Neural progenitor cell (in vitro differentiated cells): ENCODE data around the gene RHBDF1. TPM values are rescaled to one million over a fixed set of nuclear protein-coding genes. Genes with fewer than 3 reads are reported as not detected.

Experiments used
- DNase-seq: peaks from one replicate; pipeline ENCODE4 v3.0.0-alpha.2; 2016; ENCODE audit warnings: low spot score
- H2AFZ ChIP-seq: fragments of 200-600 bp; sonication (generic); replicated peaks from 2 replicates; pipeline ENCODE4 v1.6.1; 2016; ENCODE audit warnings: antibody characterized with exemption
- H3F3A ChIP-seq: fragments of 200-600 bp; sonication (generic); 2 replicates; pipeline ENCODE4 v1.6.1; 2016; ENCODE audit warnings: antibody characterized with exemption, low read depth
- H3K27ac ChIP-seq: fragments of 200-600 bp; sonication (generic); 2 replicates; pipeline ENCODE4 v1.5.1; 2016; ENCODE audit warnings: mild to moderate bottlenecking
- H3K27me3 ChIP-seq: fragments of 200-600 bp; sonication (generic); 2 replicates; pipeline ENCODE4 v1.6.1; 2016; ENCODE audit warnings: mild to moderate bottlenecking, moderate library complexity
- H3K36me3 ChIP-seq: fragments of 200-600 bp; sonication (generic); 2 replicates; pipeline ENCODE4 v1.5.1; 2016
- H3K4me1 ChIP-seq: fragments of 200-600 bp; sonication (generic); 2 replicates; pipeline ENCODE4 v1.6.1; 2016; ENCODE audit warnings: mixed run types
- H3K4me2 ChIP-seq: fragments of 200-600 bp; sonication (generic); 2 replicates; pipeline ENCODE4 v1.6.1; 2016
- H3K4me3 ChIP-seq: fragments of 200-600 bp; sonication (generic); 2 replicates; pipeline ENCODE4 v1.5.1; 2016
- H3K79me2 ChIP-seq: fragments of 200-600 bp; sonication (generic); 2 replicates; pipeline ENCODE4 v1.6.1; 2016; ENCODE audit warnings: low read depth
- H3K9ac ChIP-seq: fragments of 200-600 bp; sonication (generic); 2 replicates; pipeline ENCODE4 v1.6.1; 2016
- H3K9me3 ChIP-seq: fragments of 200-600 bp; sonication (generic); 2 replicates; pipeline ENCODE4 v1.5.1; 2016; ENCODE audit warnings: low read depth
- H4K20me1 ChIP-seq: fragments of 200-600 bp; sonication (generic); 2 replicates; pipeline ENCODE4 v1.6.1; 2016; ENCODE audit warnings: low read depth
- H3K27ac Mint-ChIP-seq: 3 replicates; pipeline ENCODE4 v1.8.0; 2021; ENCODE audit warnings: mixed read lengths
- H3K27me3 Mint-ChIP-seq: 2 replicates; pipeline ENCODE4 v1.8.0; 2022; ENCODE audit warnings: low read depth, mild to moderate bottlenecking, inconsistent platforms, moderate library complexity, mixed read lengths; ENCODE audit not compliant: insufficient read depth
- H3K36me3 Mint-ChIP-seq: 3 replicates; pipeline ENCODE4 v1.8.0; 2021; ENCODE audit warnings: mixed read lengths
- H3K4me1 Mint-ChIP-seq: 3 replicates; pipeline ENCODE4 v1.8.0; 2021; ENCODE audit warnings: mixed read lengths
- H3K4me3 Mint-ChIP-seq: 3 replicates; pipeline ENCODE4 v1.8.0; 2021; ENCODE audit warnings: mild to moderate bottlenecking, moderate library complexity, mixed read lengths
- H3K9me3 Mint-ChIP-seq: 3 replicates; pipeline ENCODE4 v1.8.0; 2020; ENCODE audit warnings: mixed read lengths
- EZH2 ChIP-seq: fragments of 200-600 bp; sonication (generic); IDR thresholded peaks from 2 replicates; pipeline ENCODE4 v1.6.1; 2017; ENCODE audit warnings: antibody characterized with exemption, mild to moderate bottlenecking, moderate library complexity
- EZH2phosphoT487 ChIP-seq: fragments of 200-600 bp; sonication (generic); IDR thresholded peaks from 2 replicates; pipeline ENCODE4 v1.6.1; 2017; ENCODE audit warnings: antibody characterized with exemption
- total RNA-seq: library from RNA; depleted of rRNA; stranded (reverse); fragments of >200 nt; gene quantifications from 2 replicates; pipeline ENCODE4 v1.2.3, GENCODE V29; 2015; ENCODE audit warnings: low replicate concordance
- TF ChIP-seq, protein P1 (sequence below): fragments of 200-600 bp; sonication (generic); IDR thresholded peaks from 2 replicates; pipeline ENCODE4 v1.5.1; 2017; ENCODE audit warnings: antibody characterized with exemption, mild to moderate bottlenecking

Gene RHBDF1
- total RNA-seq, 1 donor from 2014 or later = 11.0 TPM

DNA sequence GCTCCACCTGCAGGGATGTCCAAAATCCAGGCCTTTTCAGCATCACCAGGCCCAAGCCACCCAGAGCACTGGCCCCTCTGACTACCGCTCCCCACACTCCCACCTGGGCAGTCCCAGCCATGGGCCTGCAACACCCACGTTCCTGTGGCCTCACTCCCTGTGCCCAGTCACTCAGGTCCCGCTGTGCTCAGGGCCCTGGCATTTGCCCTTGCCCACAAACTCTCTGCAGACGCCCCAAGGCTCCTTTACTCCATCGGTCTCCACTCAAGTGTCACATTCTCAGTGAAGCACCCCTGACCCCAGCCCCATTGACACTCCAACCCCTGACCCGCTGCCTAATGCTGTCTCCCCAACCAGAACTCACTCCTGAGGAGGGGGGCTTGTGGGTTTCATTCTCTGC, 29.2 kb upstream of the RHBDF1 start:
- no peak overlapping the region for H3K27ac ChIP-seq
- H3K4me1 ChIP-seq = no peaks in the 10 kb centered on the region
- TF ChIP-seq EZH2phosphoT487 (no peak), EZH2 (no peak)
- TF ChIP-seq, protein P1, sequence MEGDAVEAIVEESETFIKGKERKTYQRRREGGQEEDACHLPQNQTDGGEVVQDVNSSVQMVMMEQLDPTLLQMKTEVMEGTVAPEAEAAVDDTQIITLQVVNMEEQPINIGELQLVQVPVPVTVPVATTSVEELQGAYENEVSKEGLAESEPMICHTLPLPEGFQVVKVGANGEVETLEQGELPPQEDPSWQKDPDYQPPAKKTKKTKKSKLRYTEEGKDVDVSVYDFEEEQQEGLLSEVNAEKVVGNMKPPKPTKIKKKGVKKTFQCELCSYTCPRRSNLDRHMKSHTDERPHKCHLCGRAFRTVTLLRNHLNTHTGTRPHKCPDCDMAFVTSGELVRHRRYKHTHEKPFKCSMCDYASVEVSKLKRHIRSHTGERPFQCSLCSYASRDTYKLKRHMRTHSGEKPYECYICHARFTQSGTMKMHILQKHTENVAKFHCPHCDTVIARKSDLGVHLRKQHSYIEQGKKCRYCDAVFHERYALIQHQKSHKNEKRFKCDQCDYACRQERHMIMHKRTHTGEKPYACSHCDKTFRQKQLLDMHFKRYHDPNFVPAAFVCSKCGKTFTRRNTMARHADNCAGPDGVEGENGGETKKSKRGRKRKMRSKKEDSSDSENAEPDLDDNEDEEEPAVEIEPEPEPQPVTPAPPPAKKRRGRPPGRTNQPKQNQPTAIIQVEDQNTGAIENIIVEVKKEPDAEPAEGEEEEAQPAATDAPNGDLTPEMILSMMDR = no peak
- peak overlapping the region; percentile 58 for H3K27ac Mint-ChIP-seq
- peaks cover under 1% of the 10 kb centered on the region for H3F3A ChIP-seq
- H3K36me3 Mint-ChIP-seq = peaks cover 2% of the 10 kb centered on the region
- no peak overlapping the region for H2AFZ ChIP-seq
- H4K20me1 ChIP-seq = peaks cover 16% of the 10 kb centered on the region
- H3K27me3 ChIP-seq = no peaks in the 10 kb centered on the region
- H3K79me2 ChIP-seq = no peaks in the 10 kb centered on the region
- no peak overlapping the region for H3K4me2 ChIP-seq
- H3K36me3 ChIP-seq = no peaks in the 10 kb centered on the region
- H3K4me3 Mint-ChIP-seq = no peak overlapping the region
- no peaks in the 10 kb centered on the region for H3K9me3 Mint-ChIP-seq
- H3K4me1 Mint-ChIP-seq = no peaks in the 10 kb centered on the region
- peaks cover 2% of the 10 kb centered on the region for H3K27me3 Mint-ChIP-seq
- DNase-seq = no peak
- no peak overlapping the region for H3K4me3 ChIP-seq
- H3K9me3 ChIP-seq = no peaks in the 10 kb centered on the region
- no peak overlapping the region for H3K9ac ChIP-seq

- Mint-ChIP-seq H3K4me1 (no peaks in the 10 kb centered on the region), H3K9me3 (no peaks in the 10 kb centered on the region), H3K27me3 (peaks cover 3% of the 10 kb centered on the region), H3K4me3 (no peak overlapping the region), H3K27ac (no peak overlapping the region), H3K36me3 (peaks cover 2% of the 10 kb centered on the region)
- TF ChIP-seq, protein P1 = no peak
- TF ChIP-seq EZH2 (no peak), EZH2phosphoT487 (no peak)
- Histone ChIP-seq H3K4me2 (no peak overlapping the region), H3F3A (peaks cover 5% of the 10 kb centered on the region), H2AFZ (no peak overlapping the region), H4K20me1 (peaks cover 16% of the 10 kb centered on the region), H3K9ac (no peak overlapping the region), H3K4me3 (no peak overlapping the region), H3K4me1 (no peaks in the 10 kb centered on the region), H3K27me3 (no peaks in the 10 kb centered on the region), H3K9me3 (no peaks in the 10 kb centered on the region), H3K36me3 (no peaks in the 10 kb centered on the region), H3K27ac (no peak overlapping the region), H3K79me2 (no peaks in the 10 kb centered on the region)
- DNase-seq = no peak
These were observed 28.6 kb upstream of the RHBDF1 start for GRCh38 chr16:100989-101388.

DNA sequence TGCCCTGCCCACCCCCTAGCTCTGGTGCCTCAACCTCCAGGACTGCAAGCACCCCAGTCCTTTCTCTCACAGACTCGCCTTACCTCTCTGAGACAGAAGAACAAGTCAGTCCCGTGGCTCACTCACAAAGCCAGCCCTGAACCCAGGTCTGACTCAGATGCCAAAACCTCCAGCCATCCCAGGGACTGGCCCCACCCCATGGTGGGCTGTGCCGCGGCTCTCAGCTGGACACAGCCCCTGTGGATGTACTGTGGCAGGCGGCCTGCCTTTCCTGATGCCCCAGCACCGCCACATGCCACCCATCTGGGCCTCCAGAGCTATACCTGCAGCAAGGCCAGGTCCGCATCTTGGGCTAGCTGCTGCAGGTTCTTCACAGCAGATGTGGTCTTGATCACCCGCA, 25.4 kb upstream of the RHBDF1 start:
- H3K27me3 ChIP-seq = no peaks in the 10 kb centered on the region
- no peak overlapping the region for H3K27ac ChIP-seq
- no peak overlapping the region for H3K9ac ChIP-seq
- H3K4me3 Mint-ChIP-seq = no peak overlapping the region
- H4K20me1 ChIP-seq = peaks cover 7% of the 10 kb centered on the region
- H3K27ac Mint-ChIP-seq = no peak overlapping the region
- H3K27me3 Mint-ChIP-seq = peaks cover 6% of the 10 kb centered on the region
- H3K4me2 ChIP-seq = no peak overlapping the region
- H3K4me1 ChIP-seq = no peaks in the 10 kb centered on the region
- TF ChIP-seq EZH2 (no peak), EZH2phosphoT487 (no peak)
- TF ChIP-seq, protein P1 = no peak
- H2AFZ ChIP-seq = no peak overlapping the region
- no peaks in the 10 kb centered on the region for H3K9me3 ChIP-seq
- no peaks in the 10 kb centered on the region for H3K36me3 ChIP-seq
- H3K36me3 Mint-ChIP-seq = peaks cover 2% of the 10 kb centered on the region
- no peaks in the 10 kb centered on the region for H3K9me3 Mint-ChIP-seq
- peaks cover 5% of the 10 kb centered on the region for H3F3A ChIP-seq
- H3K4me3 ChIP-seq = no peak overlapping the region
- no peaks in the 10 kb centered on the region for H3K79me2 ChIP-seq
- DNase-seq = no peak
- H3K4me1 Mint-ChIP-seq = no peaks in the 10 kb centered on the region
